Right cardiac atrium (tissue), 5 donors: ENCODE results near the gene NEB. TPM values are rescaled to one million over a fixed set of nuclear protein-coding genes. Genes with fewer than 3 reads are reported as not detected.
"Not testable (repeated sequence)": the region's sequence is repeated elsewhere in the genome, so short reads cannot be mapped to it uniquely, and the experiment has no call there.

Experiments
- ATAC-seq, 2 donors: fragments of 200-7000 bp; cut with Tn5 transposase; one replicate each; pipeline versions ENCODE4 v1.8.0 to v1.9.1; 2020; ENCODE audit warnings: moderate library complexity in 2 of 2, mild to moderate bottlenecking in 1 of 2
- DNase-seq, 3 donors: peaks; one replicate each; pipeline ENCODE4 v3.0.0-alpha.2; 2020
- H3K27ac ChIP-seq: one replicate; pipeline ENCODE4 v1.5.1; 2013; ENCODE audit warnings: mild to moderate bottlenecking, low read length, control low read depth, moderate library complexity
- H3K27me3 ChIP-seq: one replicate; pipeline ENCODE4 v1.6.1; 2013; ENCODE audit not compliant: control insufficient read depth, insufficient read depth
- H3K4me1 ChIP-seq: one replicate; pipeline ENCODE4 v1.6.1; 2013; ENCODE audit warnings: low read length; ENCODE audit not compliant: control insufficient read depth, insufficient read depth
- H3K4me3 ChIP-seq: one replicate; pipeline ENCODE4 v1.5.1; 2013; ENCODE audit warnings: low read length, control low read depth
- H3K9me3 ChIP-seq: one replicate; pipeline ENCODE4 v1.6.1; 2013; ENCODE audit warnings: low read length; ENCODE audit not compliant: control insufficient read depth
- WGBS: extraction: QIAGEN DNeasy Blood & Tissue Kit; methylation state at CpG from one replicate; pipeline ENCODE4 v1.1.7; 2013; 5-methylcytosine and 5-hydroxymethylcytosine counted together
- intact Hi-C, 4 donors: fragments of 100-400 bp; cut with DNase I; formaldehyde crosslinking; loops; one replicate each; pipeline versions ENCODE4 v1.11.0 to v1.14.0; 2022 to 2023
- polyA plus RNA-seq: library from polyadenylated mRNA; stranded (reverse); fragments of 200-250 nt; gene quantifications from one replicate; pipeline ENCODE4 v1.2.3, GENCODE V29; 2013
- total RNA-seq, 4 donors: library from RNA; stranded (reverse); fragmentation: NEBNext Ultra II Directional; extraction: Animal tissue kit (Norgen Biotek cat#: 25700); gene quantifications; one replicate each; pipeline ENCODE4 v1.2.1, GENCODE V29; 2021
- donor health status: healthy with polysubstance abuse.
- donor health status: DM: no; HTN: yes; CAD: no.
- donor health status: DM: no; HTN: no; CAD: no.
- donor health status: DM: no; HTN: yes; CAD: no; lungs with severe emphysema.
- donor health status: DM: yes; HTN: yes; CAD: no.

NEB gene
- total and polyA plus RNA-seq, 5 donors = 31.0 to 48.5 (median 35.0) TPM

DNA sequence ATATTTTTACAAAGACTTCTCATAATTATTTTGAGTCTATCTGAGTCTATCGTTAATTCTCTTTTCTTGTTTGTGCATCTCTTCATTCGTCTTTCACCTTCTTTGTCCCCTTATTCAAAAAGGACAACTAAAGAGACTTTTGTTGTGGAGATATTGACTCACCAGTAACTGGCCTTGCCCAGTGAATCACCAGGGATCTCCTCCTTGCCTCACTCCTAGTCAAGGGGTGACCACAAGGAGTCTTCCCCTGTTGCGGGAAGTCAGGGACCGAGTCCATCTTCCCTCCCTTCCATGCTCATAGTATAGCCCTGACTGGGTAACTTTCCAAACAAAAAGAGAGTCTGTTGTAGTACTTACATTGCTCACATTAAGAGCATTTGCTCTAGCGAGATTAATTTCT is 158.9 kb downstream of the NEB start:
- no peak overlapping the region for H3K4me3 ChIP-seq
- H3K4me1 ChIP-seq = no peaks in the 10 kb centered on the region
- no peak for DNase-seq
- no peaks in the 10 kb centered on the region for H3K27me3 ChIP-seq
- no peaks in the 10 kb centered on the region for H3K9me3 ChIP-seq
- no peak overlapping the region for H3K27ac ChIP-seq
- intact Hi-C loops = no loop called here
- ATAC-seq = no peak
- 93% methylated on average over 5 of the region's 5 CpGs for WGBS

DNA sequence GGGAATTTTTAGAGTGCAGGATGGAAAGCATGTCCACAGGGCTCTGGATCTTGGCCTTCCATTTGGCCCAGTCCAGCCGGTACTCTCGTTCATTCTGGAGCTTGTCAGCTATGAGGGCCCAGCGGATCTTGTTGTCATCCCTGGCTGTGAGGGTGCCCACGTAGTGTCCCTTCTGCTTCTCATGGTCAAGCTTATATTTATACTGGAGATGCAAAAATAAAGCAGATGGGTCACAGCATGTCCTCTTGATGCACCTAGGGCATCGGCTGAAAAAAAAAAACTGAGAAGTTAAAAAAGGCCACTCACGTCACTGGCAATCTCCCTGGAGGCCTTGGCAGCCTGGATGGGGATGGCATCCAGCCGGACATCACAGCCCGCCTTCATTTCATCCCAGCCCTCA is 164.1 kb downstream of the NEB start:
- 79% methylated on average over 8 of the region's 8 CpGs for WGBS
- peak; percentile 54 to 87 for ATAC-seq
- DNase-seq = peak in 2 of 3 donors; percentile 20 to 39
- Histone ChIP-seq H3K27me3 (no peaks in the 10 kb centered on the region), H3K9me3 (no peaks in the 10 kb centered on the region), H3K4me1 (peaks cover 3% of the 10 kb centered on the region), H3K27ac (peak overlapping the region; percentile 72), H3K4me3 (no peak overlapping the region)
- intact Hi-C loops = no loop called here

DNA sequence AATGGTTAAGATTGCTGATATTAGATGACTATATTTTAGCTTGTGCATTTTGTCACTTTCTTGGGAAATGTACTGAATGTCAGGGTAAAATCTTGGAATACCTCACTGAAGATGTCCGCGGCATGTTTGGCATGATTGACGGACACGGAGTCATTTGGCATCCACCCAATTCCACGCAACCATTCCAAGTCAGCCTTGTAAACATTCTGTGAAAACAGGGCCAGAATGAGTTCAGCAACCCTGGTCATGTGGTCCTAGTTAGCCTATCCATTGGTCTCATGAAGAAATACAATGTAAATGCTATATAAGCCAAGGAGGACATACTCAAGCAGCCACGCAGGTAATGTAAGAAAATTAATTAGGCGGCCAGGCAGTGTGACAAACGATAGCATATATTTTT is 165.1 kb downstream of the NEB start:
- peak in 1 of 2 donors; percentile 39 for ATAC-seq
- Histone ChIP-seq H3K9me3 (no peaks in the 10 kb centered on the region), H3K27me3 (no peaks in the 10 kb centered on the region), H3K4me1 (peaks cover 3% of the 10 kb centered on the region), H3K4me3 (no peak overlapping the region), H3K27ac (no peak overlapping the region)
- intact Hi-C loops = no loop called here
- 52% methylated on average over 8 of the region's 8 CpGs for WGBS
- peak in 1 of 3 donors; percentile 46 for DNase-seq

DNA sequence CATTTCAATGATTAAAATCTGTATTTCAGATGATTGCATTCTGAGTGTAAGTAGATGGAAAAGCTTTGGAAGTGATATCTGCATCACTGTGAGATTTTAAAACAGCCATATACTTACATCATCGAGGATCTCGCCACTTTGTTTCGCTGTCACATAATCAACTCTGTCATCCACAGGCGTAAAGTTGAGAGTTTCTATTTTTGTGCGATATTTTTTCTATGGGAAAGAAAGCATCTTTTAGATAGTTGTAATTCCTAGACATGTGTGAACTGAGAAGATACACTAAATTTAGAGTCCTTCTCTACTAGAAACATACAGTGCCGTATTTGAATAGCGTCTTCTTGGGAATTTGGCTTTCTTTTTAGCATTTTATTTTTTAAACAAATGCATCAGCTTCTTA is 165.8 kb downstream of the NEB start:
- ATAC-seq = no peak
- H3K4me1 ChIP-seq = peaks cover 3% of the 10 kb centered on the region
- no peaks in the 10 kb centered on the region for H3K9me3 ChIP-seq
- DNase-seq = no peak
- H3K4me3 ChIP-seq = no peak overlapping the region
- 36% methylated on average over 7 of the region's 7 CpGs for WGBS
- no peak overlapping the region for H3K27ac ChIP-seq
- intact Hi-C loops = no loop called here
- H3K27me3 ChIP-seq = no peaks in the 10 kb centered on the region

DNA sequence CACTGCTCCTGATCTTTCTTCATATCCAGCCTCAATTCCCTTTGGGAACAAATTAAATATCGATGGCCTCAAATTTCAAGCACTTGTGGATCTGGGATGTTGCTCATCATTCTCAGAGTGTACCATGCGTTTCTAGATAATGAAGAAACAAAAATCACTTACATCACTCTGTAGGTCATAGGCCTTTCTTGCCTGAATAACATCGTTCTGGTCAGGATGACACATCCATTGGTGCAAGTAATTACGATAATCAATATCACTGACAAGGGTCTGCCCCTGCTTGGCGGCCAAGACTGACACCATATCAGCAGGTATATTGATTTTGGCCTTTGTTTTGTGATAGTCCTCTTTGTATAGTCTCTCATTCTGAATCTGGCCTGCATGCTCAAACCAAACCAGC is 167.3 kb downstream of the NEB start:
- no peaks in the 10 kb centered on the region for H3K9me3 ChIP-seq
- ATAC-seq (no peak), DNase-seq (no peak)
- no peak overlapping the region for H3K27ac ChIP-seq
- H3K4me3 ChIP-seq = no peak overlapping the region
- intact Hi-C loops = no loop called here
- WGBS = 86% methylated on average over 5 of the region's 5 CpGs
- no peaks in the 10 kb centered on the region for H3K27me3 ChIP-seq
- peaks cover 3% of the 10 kb centered on the region for H3K4me1 ChIP-seq

DNA sequence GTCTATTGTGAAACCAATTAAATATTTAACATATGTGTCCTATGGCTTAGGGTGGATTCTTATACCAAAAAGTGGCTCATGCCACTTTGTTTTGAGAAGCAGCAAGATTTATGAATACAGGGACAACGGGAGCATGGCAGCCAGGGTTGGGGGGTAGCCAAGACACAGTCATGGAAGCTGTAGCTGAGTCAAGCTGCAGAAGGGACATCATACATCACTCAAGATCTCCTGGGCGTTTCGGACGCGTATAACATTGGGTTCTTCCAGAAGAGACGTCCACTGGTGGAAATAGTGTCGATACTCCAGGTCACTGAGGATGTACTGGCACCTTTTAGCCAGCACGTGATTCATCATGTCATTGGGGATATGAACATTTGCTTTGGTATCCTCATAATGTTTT is 171.9 kb downstream of the NEB start:
- ATAC-seq (no peak), DNase-seq (no peak)
- no peak overlapping the region for H3K4me3 ChIP-seq
- H3K27ac ChIP-seq = no peak overlapping the region
- H3K27me3 ChIP-seq = no peaks in the 10 kb centered on the region
- 91% methylated on average over 8 of the region's 8 CpGs for WGBS
- H3K4me1 ChIP-seq = no peaks in the 10 kb centered on the region
- intact Hi-C loops = no loop called here
- no peaks in the 10 kb centered on the region for H3K9me3 ChIP-seq

DNA sequence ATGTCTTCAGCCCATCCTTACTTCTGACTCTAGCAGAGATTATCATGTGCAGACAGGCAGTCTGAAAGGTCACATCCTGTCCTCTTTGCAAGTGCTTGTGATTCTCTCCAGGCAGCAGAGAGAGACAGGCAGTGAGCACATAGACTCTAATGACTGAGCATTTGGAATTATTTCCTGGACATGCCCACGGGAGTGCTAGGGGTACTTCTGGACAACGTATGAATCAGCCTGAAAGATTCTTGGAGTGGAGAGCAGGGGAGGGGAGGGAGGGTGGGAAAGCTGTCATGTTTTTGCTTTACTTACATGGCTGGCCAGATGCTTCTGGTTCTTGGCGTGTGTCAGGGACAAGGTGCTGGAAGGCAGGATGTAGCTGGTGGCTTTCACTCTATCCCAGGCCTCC is 174.0 kb downstream of the NEB start:
- 15% methylated on average over 3 of the region's 3 CpGs for WGBS
- intact Hi-C loops = no loop called here
- Histone ChIP-seq H3K27me3 (no peaks in the 10 kb centered on the region), H3K9me3 (no peaks in the 10 kb centered on the region), H3K4me1 (no peaks in the 10 kb centered on the region), H3K4me3 (no peak overlapping the region), H3K27ac (peak overlapping the region; percentile 76)
- ATAC-seq = peak; percentile 95 to 98
- peak in 2 of 3 donors; percentile 15 to 48 for DNase-seq

DNA sequence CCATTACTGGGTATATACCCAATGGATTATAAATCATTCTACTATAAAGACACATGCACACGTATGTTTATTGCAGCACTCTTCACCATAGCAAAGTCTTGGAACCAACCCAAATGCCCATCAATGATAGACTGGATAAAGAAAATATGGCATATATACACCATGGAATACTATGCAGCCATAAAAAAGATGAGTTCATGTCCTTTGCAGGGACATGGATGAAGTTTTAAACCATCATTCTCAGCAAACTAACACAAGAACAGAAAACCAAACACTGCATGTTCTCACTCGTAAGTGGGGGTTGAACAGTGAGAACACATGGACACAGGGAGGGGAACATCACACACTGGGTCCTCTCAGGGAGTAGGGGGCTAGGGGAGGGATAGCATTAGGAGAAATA is 174.8 kb downstream of the NEB start:
- DNase-seq, H3K4me3 ChIP-seq, H3K9me3 ChIP-seq, intact Hi-C loops, H3K4me1 ChIP-seq, H3K27me3 ChIP-seq, H3K27ac ChIP-seq, ATAC-seq: not testable (repeated sequence)
- over 99% methylated on average over 2 of the region's 2 CpGs for WGBS

DNA sequence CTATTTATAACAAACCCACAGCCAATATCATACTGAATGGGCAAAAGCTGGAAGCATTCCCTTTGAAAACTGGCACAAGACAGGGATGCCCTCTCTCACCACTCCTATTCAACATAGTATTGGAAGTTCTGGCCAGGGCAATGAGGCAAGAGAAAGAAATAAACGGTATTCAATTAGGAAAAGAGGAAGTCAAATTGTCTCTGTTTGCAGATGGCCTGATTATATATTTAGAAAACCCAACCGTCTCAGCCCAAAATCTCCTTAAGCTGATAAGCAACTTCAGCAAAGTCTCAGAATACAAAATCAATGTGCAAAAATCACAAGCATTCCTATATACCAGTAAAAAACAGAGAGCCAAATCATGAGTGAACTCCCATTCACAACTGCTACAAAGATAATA is 176.4 kb downstream of the NEB start:
- ATAC-seq = not testable (repeated sequence)
- WGBS = 41% methylated on average over 2 of the region's 2 CpGs

DNA sequence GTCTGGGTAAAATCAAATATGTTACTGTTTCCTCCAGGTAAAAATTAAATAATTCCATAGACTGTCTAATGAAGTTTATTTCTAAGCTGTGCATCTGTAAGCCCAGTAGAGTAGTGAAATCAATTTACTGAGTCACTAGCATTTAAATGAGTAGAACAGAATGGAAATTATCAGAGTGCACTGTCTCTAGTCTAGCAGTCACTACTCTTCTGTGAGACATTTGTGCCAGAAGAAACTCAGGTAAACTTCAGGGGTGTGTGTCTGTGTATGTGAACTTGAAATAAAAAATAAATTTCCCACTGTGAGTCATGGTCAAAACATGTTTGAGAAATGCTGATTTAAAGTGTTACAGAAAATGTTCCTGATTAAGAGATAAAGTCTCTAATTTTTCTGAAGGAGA is 178.2 kb downstream of the NEB start:
- H3K4me1 ChIP-seq = no peaks in the 10 kb centered on the region
- intact Hi-C loops = no loop called here
- no peak overlapping the region for H3K27ac ChIP-seq
- H3K27me3 ChIP-seq = no peaks in the 10 kb centered on the region
- H3K9me3 ChIP-seq = no peaks in the 10 kb centered on the region
- H3K4me3 ChIP-seq = no peak overlapping the region
- no peak for DNase-seq
- ATAC-seq = no peak

More for the DNA sequence above, 176.4 kb downstream of the NEB start:
- H3K27me3 ChIP-seq, H3K27ac ChIP-seq, H3K9me3 ChIP-seq, DNase-seq, H3K4me3 ChIP-seq, H3K4me1 ChIP-seq, intact Hi-C loops: not testable (repeated sequence)

DNA sequence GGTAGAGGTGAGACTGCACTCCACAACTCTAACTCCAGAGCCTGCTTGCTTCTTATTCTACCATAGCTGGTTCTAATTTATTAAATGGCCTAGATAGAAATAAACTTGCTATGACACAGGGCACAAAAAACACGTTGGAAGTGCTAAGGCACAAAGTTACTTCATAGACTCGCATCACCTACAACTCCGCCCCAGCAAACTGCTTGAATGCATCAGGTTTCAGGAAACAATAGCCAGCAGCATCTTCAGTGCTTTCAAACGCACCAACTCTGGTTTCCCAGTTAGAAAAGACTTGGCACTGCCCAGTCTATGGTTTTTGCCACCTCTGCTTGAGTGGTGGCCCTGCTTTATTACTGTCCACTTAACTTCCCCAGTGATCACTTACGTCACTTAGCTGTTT is 182.0 kb downstream of the NEB start:
- ATAC-seq = no peak
- no peak overlapping the region for H3K4me3 ChIP-seq
- no peak for DNase-seq
- intact Hi-C loops = no loop called here
- 77% methylated on average over 5 of the region's 5 CpGs for WGBS
- H3K27me3 ChIP-seq = no peaks in the 10 kb centered on the region
- no peaks in the 10 kb centered on the region for H3K9me3 ChIP-seq
- H3K4me1 ChIP-seq = no peaks in the 10 kb centered on the region
- H3K27ac ChIP-seq = no peak overlapping the region

DNA sequence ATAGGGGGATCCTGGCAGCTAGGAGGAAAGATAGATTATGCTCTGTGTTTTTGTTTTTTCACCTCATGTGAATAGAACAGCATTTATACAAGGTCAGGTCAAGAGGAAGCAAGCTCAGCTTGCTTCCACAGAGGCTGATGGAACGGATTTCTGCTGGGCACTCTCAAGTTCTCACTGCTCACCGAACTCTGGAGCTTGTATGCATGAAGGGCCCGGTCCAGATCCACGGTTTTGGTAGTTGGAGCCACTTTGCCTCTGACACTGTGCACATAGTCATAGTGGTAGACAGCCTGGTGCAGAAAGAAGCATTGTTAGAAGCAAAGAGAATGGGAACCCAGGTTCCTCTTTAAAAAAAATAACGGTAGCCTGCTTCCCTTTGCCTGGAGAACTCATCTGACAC is 182.7 kb downstream of the NEB start:
- intact Hi-C loops = no loop called here
- no peaks in the 10 kb centered on the region for H3K9me3 ChIP-seq
- H3K27ac ChIP-seq = no peak overlapping the region
- 75% methylated on average over 5 of the region's 5 CpGs for WGBS
- no peaks in the 10 kb centered on the region for H3K4me1 ChIP-seq
- H3K4me3 ChIP-seq = no peak overlapping the region
- no peak for ATAC-seq
- no peaks in the 10 kb centered on the region for H3K27me3 ChIP-seq
- no peak for DNase-seq
